H1 (cell line): ENCODE measurements around the gene FOXP2. TPM values are rescaled to one million over a fixed set of nuclear protein-coding genes. Genes with fewer than 3 reads are reported as not detected.

Source experiments
- CBX5 ChIP-seq: fragments of 300-800, 300-1000 bp; sonication (generic); IDR thresholded peaks from 2 replicates; pipeline ENCODE4 v1.7.1; 2016; ENCODE audit warnings: antibody characterized with exemption, low read length, low read depth
- polyA plus RNA-seq, 7 experiments: library from polyadenylated mRNA; depleted of rRNA in 3 of 7; stranded (reverse) in 5 of 7; unstranded in 2 of 7; fragments of >200 nt in 5 of 7; fragments of 200-250 nt in 2 of 7; gene quantifications; 1 replicate in 5 of 7; 2 replicates in 1 of 7; 4 replicates in 1 of 7; pipeline versions ENCODE4 v1.2.1 to v1.2.3, GENCODE V29; 2011 to 2013; ENCODE audit warnings: missing spikeins in 2 of 7, mixed read lengths in 2 of 7
- total RNA-seq: library from RNA; stranded (reverse); fragmentation: NEBNext Ultra II Directional; extraction: Animal tissue kit (Norgen Biotek cat#: 25700); gene quantifications from 2 replicates; pipeline ENCODE4 v1.2.1, GENCODE V29; 2021

The FOXP2 gene
- total and polyA plus RNA-seq, 2 of the 8 experiments (the other 6 are each of a cell fraction or from before 2014, with no cell fraction given), result 0.09 to 0.43 TPM

GRCh38 chr7:114723308-114723707 lies 308.7 kb downstream of the FOXP2 start (continued):
- no peak for TF ChIP-seq CBX5
